ENCODE results near the gene MRPL21.
A peak's percentile ranks its signal among the peaks of the same experiment; 100 is the strongest.
"Not testable (repeated sequence)": the region's sequence is repeated elsewhere in the genome, so short reads cannot be mapped to it uniquely, and the experiment has no call there.

The MRPL21 gene

DNA sequence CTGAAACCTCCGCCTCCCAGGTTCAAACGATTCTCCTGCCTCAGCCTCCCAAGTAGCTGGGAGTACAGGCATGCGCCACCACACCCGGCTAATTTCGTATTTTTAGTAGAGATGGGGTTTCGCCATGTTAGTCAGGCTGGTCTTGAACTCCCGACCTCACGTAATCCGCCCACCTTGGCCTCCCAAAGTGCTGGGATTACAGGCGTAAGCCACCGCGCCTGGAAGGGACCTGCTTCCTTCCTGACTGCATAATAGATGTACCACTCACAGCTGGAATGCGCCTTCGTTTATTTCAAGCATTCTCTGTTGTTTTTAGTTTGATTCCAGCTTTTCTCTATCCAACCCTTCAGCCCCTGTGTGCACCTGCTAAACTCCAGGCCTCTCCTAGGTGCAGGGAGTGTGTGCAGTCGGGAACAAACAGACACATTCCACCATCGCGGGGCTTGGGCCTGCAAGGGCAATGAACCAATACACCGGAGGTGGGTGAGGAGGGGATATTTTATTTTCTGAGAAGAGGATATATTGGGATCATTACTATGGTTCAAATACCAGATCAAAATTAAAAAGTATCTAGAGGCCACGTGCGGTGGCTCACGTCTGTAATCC, 47.1 kb downstream of the MRPL21 start:
- not testable (repeated sequence) for H3K4me3 ChIP-seq (ENCODE audit: low read depth in 1 of 2, low read length in 2 of 2); H3K9ac ChIP-seq (ENCODE audit: low read depth in 1 of 2, low read length in 2 of 2); H3K9me3 ChIP-seq (ENCODE audit: control insufficient read depth in 1 of 2, low read length in 2 of 2); H3K27me3 ChIP-seq (ENCODE audit: control insufficient read depth in 1 of 2, insufficient read depth in 2 of 2, low read length in 2 of 2); H3K27ac ChIP-seq (ENCODE audit: low read depth, low read length); H3K36me3 ChIP-seq (ENCODE audit: control insufficient read depth in 1 of 2, insufficient read depth in 2 of 2, low read length in 2 of 2)
- H3K4me1 ChIP-seq (ENCODE audit: control insufficient read depth in 1 of 2, insufficient read depth in 2 of 2, low read length in 2 of 2): peaks cover 14 to 28% of the 10 kb centered on the region in 2 donors

DNA sequence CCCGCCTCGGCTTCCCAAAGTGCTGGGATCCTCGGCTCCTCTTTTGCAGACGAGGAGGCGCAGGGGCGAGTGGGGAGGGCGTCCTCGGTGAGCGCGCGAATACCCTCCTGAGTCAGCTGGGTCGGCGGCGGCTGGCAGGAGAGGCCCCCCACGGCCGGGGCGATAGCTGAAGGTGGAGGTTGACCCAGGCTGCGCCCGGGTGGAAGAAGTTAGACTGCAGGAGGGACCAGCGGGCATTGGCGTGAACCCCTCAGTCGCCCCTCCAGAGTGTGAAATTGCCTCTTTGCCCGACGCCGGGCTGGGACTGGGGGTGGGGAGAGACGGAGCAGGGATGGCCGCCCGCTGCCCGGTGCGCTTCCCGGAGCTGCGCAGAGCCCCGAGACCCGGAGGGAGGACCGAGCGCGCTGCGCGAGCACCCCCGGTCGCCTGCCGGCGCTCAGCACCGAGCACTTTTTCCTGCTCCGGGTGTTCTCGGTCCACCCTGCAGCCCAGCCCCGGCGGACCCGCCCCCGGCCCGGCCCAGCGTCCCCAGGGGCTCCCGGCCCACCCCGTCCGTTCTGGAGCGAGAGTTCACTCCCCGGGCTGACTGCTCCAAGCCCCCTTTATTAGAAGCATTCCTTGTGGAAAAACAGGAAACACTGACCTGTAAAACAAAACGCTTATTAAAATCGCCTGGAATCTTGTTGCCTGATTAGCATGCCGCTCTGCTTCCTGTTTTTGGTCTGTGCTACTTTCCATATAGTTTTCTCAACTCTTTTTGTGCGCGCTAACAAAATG, 48.2 kb downstream of the MRPL21 start:
- Histone ChIP-seq H3K4me1 (ENCODE audit: control insufficient read depth in 1 of 2, insufficient read depth in 2 of 2, low read length in 2 of 2) (peaks cover 14 to 28% of the 10 kb centered on the region in 2 donors), H3K4me3 (ENCODE audit: low read depth in 1 of 2, low read length in 2 of 2) (peak overlapping the region; percentile 66 to 75), H3K27me3 (ENCODE audit: control insufficient read depth in 1 of 2, insufficient read depth in 2 of 2, low read length in 2 of 2) (peaks cover 7 to 10% of the 10 kb centered on the region in 2 donors), H3K9ac (ENCODE audit: low read depth in 1 of 2, low read length in 2 of 2) (peak overlapping the region; percentile 41 to 51), H3K27ac (ENCODE audit: low read depth, low read length) (no peak overlapping the region), H3K36me3 (ENCODE audit: control insufficient read depth in 1 of 2, insufficient read depth in 2 of 2, low read length in 2 of 2) (no peaks in the 10 kb centered on the region), H3K9me3 (ENCODE audit: control insufficient read depth in 1 of 2, low read length in 2 of 2) (no peaks in the 10 kb centered on the region)

DNA sequence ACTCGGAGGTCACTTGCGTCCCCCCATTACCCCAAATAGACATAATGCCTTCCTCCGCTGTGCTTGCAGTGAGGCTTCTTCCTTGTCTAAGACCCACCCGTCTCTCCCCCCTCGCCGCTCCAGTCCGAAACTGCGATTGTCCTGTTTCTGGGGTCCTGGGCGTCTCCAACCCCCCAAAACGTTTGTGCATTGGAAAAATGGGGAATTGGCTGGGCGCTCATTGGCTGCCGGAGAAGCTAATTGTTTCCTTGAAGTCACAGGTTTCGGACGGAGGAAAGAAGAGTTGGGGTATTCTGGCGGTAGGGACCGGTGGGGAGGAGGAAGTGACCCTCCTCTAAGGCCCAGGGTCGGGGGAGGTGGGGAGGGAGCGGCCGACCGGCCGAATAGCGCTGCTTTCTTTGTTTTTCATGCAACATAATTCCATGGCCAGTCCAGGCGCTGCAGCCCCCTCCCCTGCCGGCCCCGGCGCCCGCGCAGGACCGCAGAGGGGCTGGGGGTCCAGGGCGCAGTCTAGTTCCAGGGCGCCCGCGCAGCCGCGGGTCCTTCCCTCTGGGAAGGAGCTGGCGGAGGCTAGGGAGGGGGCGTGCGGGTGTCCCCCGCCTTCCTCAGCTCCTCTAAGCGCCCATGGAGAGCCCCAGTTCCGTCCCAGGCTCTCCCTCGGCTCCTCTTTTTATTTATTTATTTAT, 49.2 kb downstream of the MRPL21 start:
- Histone ChIP-seq H3K27ac (ENCODE audit: low read depth, low read length) (no peak overlapping the region), H3K4me3 (ENCODE audit: low read depth in 1 of 2, low read length in 2 of 2) (peak overlapping the region; percentile 25 to 75), H3K27me3 (ENCODE audit: control insufficient read depth in 1 of 2, insufficient read depth in 2 of 2, low read length in 2 of 2) (peaks cover 7 to 10% of the 10 kb centered on the region in 2 donors)

DNA sequence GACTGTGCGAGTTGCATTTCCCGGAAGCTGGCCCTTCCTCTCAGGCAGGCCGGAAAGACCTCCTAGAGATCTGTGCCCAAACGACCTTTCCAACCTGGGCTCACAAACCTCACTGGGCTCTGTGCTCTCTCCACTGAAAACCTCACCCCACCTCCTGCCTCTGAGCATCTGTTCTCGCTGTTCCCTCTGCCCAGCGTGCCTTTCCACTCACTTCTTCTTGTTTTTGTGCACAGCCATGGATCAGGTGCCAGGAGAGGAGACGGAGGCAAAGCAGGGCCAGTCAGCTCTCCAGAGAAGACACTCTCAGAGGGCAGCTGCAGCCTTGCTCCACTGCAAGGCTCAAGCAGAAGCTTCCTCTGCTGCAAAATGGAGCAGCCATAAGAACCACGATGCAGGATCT, 51.0 kb downstream of the MRPL21 start:
- no peak overlapping the region for H3K4me3 ChIP-seq (ENCODE audit: low read depth in 1 of 2, low read length in 2 of 2)
- peaks cover 7 to 10% of the 10 kb centered on the region in 2 donors for H3K27me3 ChIP-seq (ENCODE audit: control insufficient read depth in 1 of 2, insufficient read depth in 2 of 2, low read length in 2 of 2)
- H3K9me3 ChIP-seq (ENCODE audit: control insufficient read depth in 1 of 2, low read length in 2 of 2): no peaks in the 10 kb centered on the region
- H3K36me3 ChIP-seq (ENCODE audit: control insufficient read depth in 1 of 2, insufficient read depth in 2 of 2, low read length in 2 of 2): no peaks in the 10 kb centered on the region
- H3K9ac ChIP-seq (ENCODE audit: low read depth in 1 of 2, low read length in 2 of 2): no peak overlapping the region
- H3K4me1 ChIP-seq (ENCODE audit: control insufficient read depth in 1 of 2, insufficient read depth in 2 of 2, low read length in 2 of 2): peaks cover 10 to 28% of the 10 kb centered on the region in 2 donors
- no peak overlapping the region for H3K27ac ChIP-seq (ENCODE audit: low read depth, low read length)

More for the DNA sequence above, 49.2 kb downstream of the MRPL21 start:
- no peaks in the 10 kb centered on the region for H3K36me3 ChIP-seq (ENCODE audit: control insufficient read depth in 1 of 2, insufficient read depth in 2 of 2, low read length in 2 of 2)
- H3K9me3 ChIP-seq (ENCODE audit: control insufficient read depth in 1 of 2, low read length in 2 of 2): no peaks in the 10 kb centered on the region
- no peak overlapping the region for H3K9ac ChIP-seq (ENCODE audit: low read depth in 1 of 2, low read length in 2 of 2)
- H3K4me1 ChIP-seq (ENCODE audit: control insufficient read depth in 1 of 2, insufficient read depth in 2 of 2, low read length in 2 of 2): peaks cover 14 to 28% of the 10 kb centered on the region in 2 donors

DNA sequence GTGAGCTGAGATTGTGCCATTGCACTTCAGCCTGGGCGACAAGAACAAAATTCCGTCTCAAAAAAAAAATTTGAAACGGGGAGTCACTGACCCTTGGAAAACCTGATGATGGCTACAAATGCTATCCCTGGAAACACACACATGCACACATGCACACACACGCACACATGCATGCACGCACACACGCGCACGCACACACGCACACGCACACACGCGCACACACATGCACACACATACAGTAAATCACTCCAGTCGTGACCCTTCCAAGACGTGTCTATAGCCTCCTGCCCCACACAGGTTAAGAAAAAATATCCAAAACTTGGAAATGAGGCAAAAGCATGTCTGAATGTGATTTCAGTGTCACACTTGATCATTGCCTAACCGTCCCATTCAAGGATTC, 55.2 kb downstream of the MRPL21 start:
- Histone ChIP-seq H3K4me1 (ENCODE audit: control insufficient read depth in 1 of 2, insufficient read depth in 2 of 2, low read length in 2 of 2) (peaks cover 8 to 9% of the 10 kb centered on the region in 2 donors), H3K4me3 (ENCODE audit: low read depth in 1 of 2, low read length in 2 of 2) (no peak overlapping the region), H3K27me3 (ENCODE audit: control insufficient read depth in 1 of 2, insufficient read depth in 2 of 2, low read length in 2 of 2) (no peaks in the 10 kb centered on the region), H3K9ac (ENCODE audit: low read depth in 1 of 2, low read length in 2 of 2) (no peak overlapping the region), H3K27ac (ENCODE audit: low read depth, low read length) (no peak overlapping the region), H3K36me3 (ENCODE audit: control insufficient read depth in 1 of 2, insufficient read depth in 2 of 2, low read length in 2 of 2) (no peaks in the 10 kb centered on the region), H3K9me3 (ENCODE audit: control insufficient read depth in 1 of 2, low read length in 2 of 2) (no peaks in the 10 kb centered on the region)

DNA sequence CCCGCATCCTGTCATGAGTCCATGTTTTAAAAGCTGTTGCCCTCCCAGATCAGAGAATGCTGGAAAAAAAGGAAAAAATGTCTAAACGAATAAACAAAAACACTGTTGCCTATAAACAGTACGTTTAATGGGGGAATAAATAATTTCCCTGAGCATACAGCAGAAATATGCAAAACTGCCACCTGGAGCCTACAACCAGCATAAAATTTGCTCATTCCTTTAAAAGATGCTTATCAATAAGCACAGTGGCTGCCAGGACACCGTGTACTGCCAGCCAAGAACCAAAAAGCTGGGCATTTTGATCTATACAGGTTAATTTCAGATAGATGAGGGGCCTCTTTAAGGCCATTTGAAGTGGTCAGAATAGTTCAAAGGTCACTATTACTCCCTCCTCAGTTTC, 56.2 kb downstream of the MRPL21 start:
- Histone ChIP-seq H3K4me3 (ENCODE audit: low read depth in 1 of 2, low read length in 2 of 2) (no peak overlapping the region), H3K36me3 (ENCODE audit: control insufficient read depth in 1 of 2, insufficient read depth in 2 of 2, low read length in 2 of 2) (no peaks in the 10 kb centered on the region), H3K9me3 (ENCODE audit: control insufficient read depth in 1 of 2, low read length in 2 of 2) (no peaks in the 10 kb centered on the region), H3K27me3 (ENCODE audit: control insufficient read depth in 1 of 2, insufficient read depth in 2 of 2, low read length in 2 of 2) (no peaks in the 10 kb centered on the region), H3K9ac (ENCODE audit: low read depth in 1 of 2, low read length in 2 of 2) (no peak overlapping the region), H3K27ac (ENCODE audit: low read depth, low read length) (no peak overlapping the region), H3K4me1 (ENCODE audit: control insufficient read depth in 1 of 2, insufficient read depth in 2 of 2, low read length in 2 of 2) (peaks cover 19% of the 10 kb centered on the region in 2 donors)

DNA sequence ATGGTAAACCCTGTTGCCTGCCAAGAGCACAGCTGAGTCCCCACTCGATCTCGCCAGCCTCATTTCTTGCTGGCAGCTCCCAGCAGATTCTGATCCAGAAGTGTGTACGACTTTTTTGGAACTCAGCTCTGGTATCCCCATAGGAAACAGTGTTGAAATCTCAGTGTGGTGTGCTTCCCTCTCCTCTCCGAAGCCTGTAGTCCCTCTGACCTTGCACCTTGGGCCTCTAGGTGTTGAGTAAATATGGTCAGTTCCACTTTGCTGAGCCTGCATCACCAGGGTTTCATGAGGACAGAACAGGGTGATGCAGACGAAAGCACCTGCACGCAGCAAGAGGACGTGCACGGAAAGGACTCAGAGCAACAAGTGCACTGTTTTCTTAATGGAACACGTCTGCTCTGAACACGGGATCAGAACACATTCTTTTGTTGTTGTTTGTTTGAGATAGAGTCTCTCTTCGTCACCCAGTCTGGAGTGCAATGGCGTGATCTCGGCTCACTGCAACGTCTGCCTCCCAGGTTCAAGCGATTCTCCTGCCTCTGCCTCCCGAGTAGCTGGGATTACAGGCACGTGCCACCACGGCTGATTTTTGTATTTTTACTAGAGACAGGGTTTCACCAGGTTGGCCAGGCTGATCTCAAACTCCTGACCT, 58.2 kb downstream of the MRPL21 start:
- Histone ChIP-seq H3K9ac (ENCODE audit: low read depth in 1 of 2, low read length in 2 of 2) (no peak overlapping the region), H3K9me3 (ENCODE audit: control insufficient read depth in 1 of 2, low read length in 2 of 2) (no peaks in the 10 kb centered on the region), H3K27ac (ENCODE audit: low read depth, low read length) (no peak overlapping the region)

DNA sequence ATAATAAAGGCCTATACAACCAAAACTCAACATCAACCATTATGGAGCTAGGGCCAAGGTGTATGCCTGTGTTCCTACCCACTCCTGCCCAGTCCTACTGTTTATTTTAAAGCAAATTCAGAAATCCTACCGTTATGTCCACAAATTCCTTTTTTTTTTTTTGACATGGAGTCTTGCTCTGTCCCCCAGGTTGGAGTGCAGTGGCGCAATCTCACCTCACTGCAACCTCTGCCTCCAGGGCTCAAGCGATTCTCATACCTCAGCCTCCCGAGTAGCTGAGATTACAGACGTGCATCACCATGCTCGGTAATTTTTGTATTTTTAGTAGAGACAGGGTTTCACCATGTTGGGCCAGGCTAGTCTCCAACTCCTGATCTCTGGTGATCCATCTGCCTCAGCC, 58.8 kb downstream of the MRPL21 start:
- Histone ChIP-seq H3K4me1 (ENCODE audit: control insufficient read depth in 1 of 2, insufficient read depth in 2 of 2, low read length in 2 of 2) (peaks cover 23 to 29% of the 10 kb centered on the region in 2 donors), H3K4me3 (ENCODE audit: low read depth in 1 of 2, low read length in 2 of 2) (no peak overlapping the region), H3K36me3 (ENCODE audit: control insufficient read depth in 1 of 2, insufficient read depth in 2 of 2, low read length in 2 of 2) (no peaks in the 10 kb centered on the region), H3K9ac (ENCODE audit: low read depth in 1 of 2, low read length in 2 of 2) (no peak overlapping the region), H3K9me3 (ENCODE audit: control insufficient read depth in 1 of 2, low read length in 2 of 2) (no peaks in the 10 kb centered on the region), H3K27me3 (ENCODE audit: control insufficient read depth in 1 of 2, insufficient read depth in 2 of 2, low read length in 2 of 2) (no peaks in the 10 kb centered on the region), H3K27ac (ENCODE audit: low read depth, low read length) (no peak overlapping the region)

More for the DNA sequence above, 58.2 kb downstream of the MRPL21 start:
- Histone ChIP-seq H3K4me1 (ENCODE audit: control insufficient read depth in 1 of 2, insufficient read depth in 2 of 2, low read length in 2 of 2) (peaks cover 23 to 24% of the 10 kb centered on the region in 2 donors), H3K4me3 (ENCODE audit: low read depth in 1 of 2, low read length in 2 of 2) (no peak overlapping the region), H3K36me3 (ENCODE audit: control insufficient read depth in 1 of 2, insufficient read depth in 2 of 2, low read length in 2 of 2) (no peaks in the 10 kb centered on the region), H3K27me3 (ENCODE audit: control insufficient read depth in 1 of 2, insufficient read depth in 2 of 2, low read length in 2 of 2) (no peaks in the 10 kb centered on the region)

DNA sequence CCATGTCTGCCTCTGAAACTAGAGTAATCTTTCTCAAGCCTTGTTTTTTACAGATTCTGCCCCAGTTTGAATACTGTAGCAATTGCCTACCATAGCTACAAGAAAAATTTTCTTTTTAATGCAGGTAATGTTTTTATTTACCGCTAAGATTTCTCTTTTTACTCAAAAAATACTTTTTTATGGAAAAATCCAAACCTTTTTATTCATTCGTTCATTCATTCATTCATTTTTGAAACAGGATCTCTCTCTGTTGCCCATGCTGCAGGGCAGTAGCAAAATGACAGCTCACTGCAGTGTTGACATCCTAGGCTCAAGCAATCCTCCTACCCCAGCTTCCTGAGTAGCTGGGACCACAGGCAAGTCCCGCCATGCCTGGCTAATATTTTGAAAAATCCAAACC, 59.3 kb downstream of the MRPL21 start:
- no peaks in the 10 kb centered on the region for H3K9me3 ChIP-seq (ENCODE audit: control insufficient read depth in 1 of 2, low read length in 2 of 2)
- peak overlapping the region; percentile 74 for H3K27ac ChIP-seq (ENCODE audit: low read depth, low read length)
- H3K9ac ChIP-seq (ENCODE audit: low read depth in 1 of 2, low read length in 2 of 2): peak overlapping the region; percentile 39 to 41
- peaks cover 23 to 33% of the 10 kb centered on the region in 2 donors for H3K4me1 ChIP-seq (ENCODE audit: control insufficient read depth in 1 of 2, insufficient read depth in 2 of 2, low read length in 2 of 2)
- H3K36me3 ChIP-seq (ENCODE audit: control insufficient read depth in 1 of 2, insufficient read depth in 2 of 2, low read length in 2 of 2): no peaks in the 10 kb centered on the region
- peak overlapping the region in 1 of 2 donors; percentile 72 for H3K4me3 ChIP-seq (ENCODE audit: low read depth in 1 of 2, low read length in 2 of 2)
- H3K27me3 ChIP-seq (ENCODE audit: control insufficient read depth in 1 of 2, insufficient read depth in 2 of 2, low read length in 2 of 2): no peaks in the 10 kb centered on the region

All from duodenal mucosa (tissue), 2 donors.